ENCODE data around the gene AFAP1. TPM values are rescaled to one million over a fixed set of nuclear protein-coding genes. Genes with fewer than 3 reads are reported as not detected.

The AFAP1 gene
- total and polyA plus RNA-seq, 2 of the 4 experiments (the other 2 are of a cell fraction): 48.2 to 80.9 TPM

DNA sequence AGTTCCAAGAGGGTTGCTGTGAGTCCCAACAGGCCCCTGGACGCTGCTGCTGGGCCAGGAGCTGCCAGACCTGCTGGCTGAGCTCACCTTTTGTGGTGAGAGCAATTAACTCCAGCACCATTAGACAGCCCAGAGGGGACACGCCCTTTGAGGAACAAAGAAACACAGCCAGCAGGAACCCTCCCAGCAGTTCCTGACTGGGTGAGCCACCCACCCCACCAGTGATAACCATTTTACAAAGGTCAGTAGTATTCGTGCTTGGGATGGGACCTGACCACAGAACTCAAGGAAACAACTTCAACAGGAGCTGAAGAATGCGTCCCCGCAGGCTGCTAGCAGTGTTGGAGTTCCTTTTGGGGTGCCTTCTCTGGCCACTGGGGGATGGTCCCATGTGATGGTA is 38.8 kb upstream of the AFAP1 start:
- intact Hi-C loops (cut with micrococcal nuclease): no loop called here
- no peak; the same call in 1 of the 2 replicates for ATAC-seq (ENCODE audit: low read depth)

More for the DNA sequence above, 38.8 kb upstream of the AFAP1 start:
- POLR2A ChIA-PET (ENCODE audit: unreplicated experiment): interaction anchor here (0.5 kb wide), 1 partner anchor 147 kb away, joined by 4 read pairs; no protein-coding TSS in a partner anchor
- no peak for DNase-seq
- Histone ChIP-seq H3K9me1 (ENCODE audit: insufficient read depth, low read length) (peaks cover 11% of the 10 kb centered on the region), H3K4me1 (ENCODE audit: control insufficient read depth, insufficient read depth, low read length) (peaks cover 22% of the 10 kb centered on the region), H2AK5ac (ENCODE audit: low read depth, low read length) (peak overlapping the region; percentile 67; the same call in 1 of the 2 replicates), H3K27me3 (ENCODE audit: control insufficient read depth, insufficient read depth, low read length) (no peaks in the 10 kb centered on the region), H3K9me3 (ENCODE audit: control insufficient read depth, insufficient read depth, low read length) (no peaks in the 10 kb centered on the region), H3K4ac (ENCODE audit: low read depth, low read length) (peak overlapping the region; percentile 84), H2AFZ (replicated peaks; ENCODE audit: low read length, poor library complexity) (peak overlapping the region; percentile 61), H3K14ac (replicated peaks; ENCODE audit: low read depth, low read length) (peak overlapping the region; percentile 26), H3K27ac (ENCODE audit: insufficient read depth, low read length) (no peak overlapping the region), H2BK20ac (ENCODE audit: low read depth, low read length) (peak overlapping the region; percentile 69; the same call in 1 of the 2 replicates), H3K18ac (ENCODE audit: low read depth, low read length) (peak overlapping the region; percentile 15; the same call in 1 of the 2 replicates), H2BK15ac (ENCODE audit: low read depth, low read length) (peak overlapping the region; percentile 76; the same call in 2 of the 3 replicates), H4K5ac (ENCODE audit: low read depth, low read length) (0 out of 2 replicates have a peak overlapping the region, but pooled peaks have one; percentile 17), H3K4me2 (ENCODE audit: low read depth, low read length) (no peak overlapping the region), H3K9ac (ENCODE audit: low read depth, low read length) (no peak overlapping the region), H2BK120ac (ENCODE audit: low read depth, low read length) (peak overlapping the region; percentile 81), H2AK9ac (replicated peaks; ENCODE audit: low read depth, low read length, poor library complexity) (peak overlapping the region; percentile 75), H3K36me3 (ENCODE audit: control insufficient read depth, insufficient read depth, low read length) (no peaks in the 10 kb centered on the region), H4K20me1 (ENCODE audit: insufficient read depth, low read length) (peaks cover 3% of the 10 kb centered on the region; the same call in 1 of the 2 replicates), H3K79me1 (ENCODE audit: low read depth in 1 of 2, low read length in 2 of 2) (no peaks in the 10 kb centered on the region), H3K23ac (ENCODE audit: low read depth, low read length) (no peak overlapping the region; the same call in none of the 2 replicates), H4K91ac (ENCODE audit: insufficient read depth, low read depth, low read length) (peak overlapping the region; percentile 66; the same call in 1 of the 2 replicates), H3K4me3 (ENCODE audit: insufficient read depth, low read depth, low read length) (no peak overlapping the region), H4K8ac (ENCODE audit: low read depth in 2 of 2, low read length in 2 of 2) (peak overlapping the region; percentile 9 to 32; a peak in 2 of 4 replicates), H3K56ac (ENCODE audit: extremely low read depth, insufficient read depth, low read length) (no peak overlapping the region), H2BK5ac (ENCODE audit: low read depth, low read length, poor library complexity, severe bottlenecking) (no peak overlapping the region)
- TF ChIP-seq FOS (IDR thresholded peaks at IDR 0.05; ENCODE audit: low read depth, low read length): no peak
- TF ChIP-seq, protein P1, sequence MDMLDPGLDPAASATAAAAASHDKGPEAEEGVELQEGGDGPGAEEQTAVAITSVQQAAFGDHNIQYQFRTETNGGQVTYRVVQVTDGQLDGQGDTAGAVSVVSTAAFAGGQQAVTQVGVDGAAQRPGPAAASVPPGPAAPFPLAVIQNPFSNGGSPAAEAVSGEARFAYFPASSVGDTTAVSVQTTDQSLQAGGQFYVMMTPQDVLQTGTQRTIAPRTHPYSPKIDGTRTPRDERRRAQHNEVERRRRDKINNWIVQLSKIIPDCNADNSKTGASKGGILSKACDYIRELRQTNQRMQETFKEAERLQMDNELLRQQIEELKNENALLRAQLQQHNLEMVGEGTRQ (IDR thresholded peaks at IDR 0.05; ENCODE audit: low read depth, low read length): no peak
- CTCF ChIA-PET: no interaction called here
- 82% methylated on average over 3 of the region's 5 CpGs; no CpG with 5 or more reads in 1 of the 2 experiments for WGBS, 2 experiments (ENCODE audit: extremely low coverage in 2 of 2, insufficient read length in 1 of 2)
- in situ Hi-C loops (cut with MboI; ENCODE audit: low sequenced_read_pairs): no loop called here
- dilution Hi-C loops (cut with HindIII; ENCODE audit: low sequenced_read_pairs, unreplicated experiment): no loop called here
- BruUV-seq (replicated peaks): no TSS peak

Data from IMR-90 (cell line).